22Rv1 (cell line): ENCODE data around the gene ZNF480.

Experiments used
- CTCF ChIP-seq: fragments of 450-650 bp; IDR thresholded peaks from 2 replicates; pipeline ENCODE4 v1.5.1; 2017; ENCODE audit warnings: mild to moderate bottlenecking
- ZFX ChIP-seq: fragments of 450-650 bp; IDR thresholded peaks from 2 replicates; pipeline ENCODE4 v1.6.1; 2017; ENCODE audit warnings: antibody characterized with exemption, borderline replicate concordance

DNA sequence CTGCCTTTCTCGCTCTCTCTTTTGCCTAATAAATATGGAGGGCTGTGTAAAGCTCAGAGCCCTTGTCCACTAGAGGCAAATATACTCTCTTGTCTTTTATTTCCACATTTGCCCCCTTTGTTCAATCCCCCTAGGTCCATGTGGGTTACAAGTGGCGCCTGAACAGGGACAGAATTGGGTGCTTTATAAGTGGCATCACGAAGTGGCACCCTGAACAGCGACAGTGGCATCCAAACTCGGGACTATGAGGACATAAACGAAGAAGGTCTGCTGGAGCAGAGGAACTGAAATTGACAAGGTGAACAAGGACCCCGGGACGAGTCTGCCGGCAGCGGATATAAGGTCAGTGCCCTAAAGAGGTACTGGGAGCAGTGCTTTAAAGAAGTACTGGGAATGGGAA, 34.8 kb downstream of the ZNF480 start:
- no peak for TF ChIP-seq CTCF
- no peak for TF ChIP-seq ZFX
